T-cell (primary cell): ENCODE results near the gene DNAH6. TPM values are rescaled to one million over a fixed set of nuclear protein-coding genes. Genes with fewer than 3 reads are reported as not detected.
A peak's percentile ranks its signal among the peaks of the same experiment; 100 is the strongest.

Experiments used
- ATAC-seq, 4 experiments: fragments of 200-7000 bp in 3 of 4; fragments of 150-1000 bp in 1 of 4; cut with Tn5 transposase; replicated peaks in 1 of 4; 1 replicate in 3 of 4; 2 replicates in 1 of 4; pipeline ENCODE4 v1.10.0; 2021; ENCODE audit warnings: moderate library complexity in 3 of 4, mild to moderate bottlenecking in 2 of 4, moderate number of reproducible peaks in 1 of 4
- CTCF ChIA-PET, 2 donors: fragments of 300-600 bp; sonication (Branson Sonifier 250); formaldehyde crosslinking; loops; one replicate each; lab custom pipeline; 2022; ENCODE audit warnings: antibody characterized with exemption in 2 of 2; lab: Charles Lee
- POLR2A ChIA-PET, 2 donors: fragments of 300-600 bp; sonication (Branson Sonifier 250); formaldehyde crosslinking; loops; one replicate each; lab custom pipeline; 2022; ENCODE audit warnings: antibody characterized with exemption in 2 of 2; lab: Charles Lee
- DNase-seq, 35 experiments: peaks; one replicate each; pipeline versions ENCODE4 v3.0.0 to v3.0.0-alpha.2; 2013 to 2023
- H3K27ac ChIP-seq: one replicate; pipeline ENCODE4 v1.5.1; 2013; ENCODE audit warnings: low read length
- H3K27me3 ChIP-seq, 2 experiments: replicated peaks in 1 of 2; 1 replicate in 1 of 2; 2 replicates in 1 of 2; pipeline versions ENCODE4 v1.6.1 to v1.7.0; 2013; ENCODE audit warnings: low read length in 1 of 2, mixed read lengths in 1 of 2; ENCODE audit not compliant: control insufficient read depth in 2 of 2, insufficient read depth in 2 of 2; ENCODE audit errors: extremely low read depth in 1 of 2
- H3K36me3 ChIP-seq, 2 donors: 1 replicate in 1 of 2; 2 replicates in 1 of 2; pipeline versions ENCODE4 v1.6.1 to v1.7.0; 2013; ENCODE audit warnings: low read length in 1 of 2; ENCODE audit not compliant: control insufficient read depth in 2 of 2, insufficient read depth in 1 of 2; ENCODE audit errors: extremely low read depth in 1 of 2
- H3K4me1 ChIP-seq, 2 experiments: 1 replicate in 1 of 2; 2 replicates in 1 of 2; pipeline versions ENCODE4 v1.6.1 to v1.7.0; 2013; ENCODE audit warnings: low read length in 2 of 2, mixed read lengths in 1 of 2; ENCODE audit not compliant: insufficient read depth in 2 of 2, control insufficient read depth in 1 of 2; ENCODE audit errors: extremely low read depth in 1 of 2
- H3K4me3 ChIP-seq, 2 donors: 1 replicate in 1 of 2; 2 replicates in 1 of 2; pipeline versions ENCODE4 v1.5.1 to v1.7.0; 2013; ENCODE audit warnings: mild to moderate bottlenecking in 2 of 2, low read length in 1 of 2, moderate library complexity in 1 of 2; ENCODE audit not compliant: control insufficient read depth in 1 of 2; ENCODE audit errors: extremely low read depth in 1 of 2
- H3K9me3 ChIP-seq: 2 replicates; pipeline ENCODE4 v1.7.0; 2013
- H3K27ac Mint-ChIP-seq, 2 donors: one replicate each; pipeline ENCODE4 v1.8.0; 2020 to 2021; ENCODE audit warnings: mild to moderate bottlenecking in 2 of 2, mixed read lengths in 2 of 2
- H3K27me3 Mint-ChIP-seq, 2 donors: one replicate each; pipeline ENCODE4 v1.8.0; 2021 to 2022; ENCODE audit warnings: mixed read lengths in 2 of 2
- H3K36me3 Mint-ChIP-seq: one replicate; pipeline ENCODE4 v1.8.0; 2021; ENCODE audit warnings: mixed read lengths
- H3K4me1 Mint-ChIP-seq, 3 donors: one replicate each; pipeline ENCODE4 v1.8.0; 2020 to 2022; ENCODE audit warnings: mixed read lengths in 3 of 3, mild to moderate bottlenecking in 1 of 3
- H3K4me3 Mint-ChIP-seq, 3 donors: one replicate each; pipeline ENCODE4 v1.8.0; 2020 to 2022; ENCODE audit warnings: mild to moderate bottlenecking in 3 of 3, mixed read lengths in 3 of 3, moderate library complexity in 3 of 3
- H3K9me3 Mint-ChIP-seq, 3 donors: one replicate each; pipeline ENCODE4 v1.8.0; 2020 to 2022; ENCODE audit warnings: mixed read lengths in 3 of 3
- WGBS: methylation state at CpG from one replicate; pipeline ENCODE4 v1.1.5; 2013; ENCODE audit warnings: missing lambda C conversion rate; ENCODE audit not compliant: insufficient coverage; 5-methylcytosine and 5-hydroxymethylcytosine counted together
- total RNA-seq, 35 experiments: library from RNA in 6 of 35; stranded (reverse) in 6 of 35; fragments of 120-200 nt in 1 of 35; gene quantifications; one replicate each; pipeline versions ENCODE4 v1.2.1 to v1.2.4 and lab custom pipeline; 2013 to 2026

Gene DNAH6
- total RNA-seq, 5 donors from 2014 or later (not counting 1 experiment from before 2014, with no cell fraction given): 0.44 to 2.0 (median 1.2) TPM

DNA sequence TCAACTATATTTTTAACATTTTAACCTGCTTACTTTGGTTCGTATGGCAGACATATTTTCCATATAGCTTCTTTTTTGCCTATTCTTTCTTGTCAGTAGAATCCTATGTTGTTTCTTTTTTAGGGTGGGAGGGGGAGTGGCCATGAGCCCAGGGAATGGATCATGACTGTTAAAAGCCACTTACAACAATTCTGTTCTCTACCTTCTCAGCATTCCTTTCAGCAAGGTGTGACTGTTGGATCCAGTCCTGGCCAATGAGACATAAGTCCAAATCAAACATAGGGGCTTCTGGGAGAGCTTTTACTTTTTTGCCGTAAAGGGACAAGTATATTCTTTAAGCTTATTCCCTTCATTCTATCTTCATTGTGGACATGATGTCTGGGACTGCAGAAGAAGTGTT, 25.0 kb upstream of the DNAH6 start:
- CTCF ChIA-PET: interaction anchor here in 1 of 2 donors (0.5 to 2.6 kb wide), 2 partner anchors 9 to 435 kb away, joined by 3 to 14 read pairs; no protein-coding TSS in a partner anchor
- no peaks in the 10 kb centered on the region for H3K27me3 Mint-ChIP-seq
- POLR2A ChIA-PET: interaction anchor here (0.5 to 0.7 kb wide), 2 partner anchors 519 to 832 kb away, joined by 3 read pairs; no protein-coding TSS in a partner anchor

DNA sequence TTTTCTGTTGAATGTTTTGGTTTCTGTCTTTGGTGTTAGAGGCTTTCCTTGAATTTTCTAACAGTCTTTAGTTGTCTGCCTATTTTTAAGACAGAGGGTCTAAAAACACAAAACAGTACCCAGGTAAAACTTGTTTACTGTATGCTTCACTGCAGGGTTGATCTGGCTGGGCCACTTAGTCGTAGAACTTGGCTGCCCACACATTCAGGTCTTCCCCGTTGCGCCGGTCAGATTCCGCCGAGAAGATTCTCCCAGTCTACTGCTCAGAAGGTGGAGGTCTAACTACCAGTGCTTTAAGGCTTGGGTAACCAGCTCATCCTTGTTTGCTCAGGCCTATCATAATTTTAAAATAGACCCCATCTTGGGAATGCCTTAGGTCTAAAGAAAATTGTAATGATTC, 24.6 kb upstream of the DNAH6 start:
- Mint-ChIP-seq H3K4me3 (no peak overlapping the region), H3K27me3 (no peaks in the 10 kb centered on the region), H3K27ac (no peak overlapping the region)

More for the DNA sequence above, 25.0 kb upstream of the DNAH6 start:
- no peaks in the 10 kb centered on the region for H3K27me3 ChIP-seq
- no peaks in the 10 kb centered on the region for H3K36me3 ChIP-seq
- no peak overlapping the region for H3K4me3 Mint-ChIP-seq
- H3K36me3 Mint-ChIP-seq: peaks cover 3% of the 10 kb centered on the region
- H3K27ac ChIP-seq: no peak overlapping the region
- H3K9me3 ChIP-seq: no peaks in the 10 kb centered on the region
- DNase-seq: no peak
- H3K4me3 ChIP-seq: no peak overlapping the region
- H3K9me3 Mint-ChIP-seq: no peaks in the 10 kb centered on the region
- H3K27ac Mint-ChIP-seq: no peak overlapping the region
- WGBS: no CpG with 5 or more reads among the region's 2 CpGs
- no peak for ATAC-seq
- peaks cover 6 to 8% (median 7%) of the 10 kb centered on the region in 3 donors for H3K4me1 Mint-ChIP-seq
- peaks cover 2 to 4% of the 10 kb centered on the region in 2 experiments for H3K4me1 ChIP-seq

DNA sequence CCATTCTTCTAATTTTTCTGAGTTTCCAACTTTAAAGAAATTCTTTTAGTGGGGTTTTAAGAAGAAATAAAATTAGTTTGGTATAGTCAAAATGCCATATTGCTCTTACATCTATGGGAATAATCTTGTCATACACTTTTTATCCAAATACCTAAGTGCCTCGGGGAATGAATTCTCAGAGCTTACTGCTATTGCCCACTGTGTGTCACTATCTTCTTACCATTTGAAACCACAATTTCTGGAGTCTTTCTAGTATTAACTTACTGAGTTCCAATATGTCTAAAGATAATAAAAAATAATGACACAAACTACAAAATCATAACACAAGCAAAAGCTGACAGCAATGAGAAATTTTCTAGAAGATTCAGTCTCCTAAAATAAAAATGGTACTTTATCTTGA, 23.7 kb upstream of the DNAH6 start:
- H3K9me3 ChIP-seq: no peaks in the 10 kb centered on the region
- no peak overlapping the region for H3K27ac ChIP-seq
- POLR2A ChIA-PET: interaction anchor here in 1 of 2 donors (0.6 kb wide), 1 partner anchor 27 kb away, joined by 3 read pairs; no protein-coding TSS in a partner anchor
- ATAC-seq: no peak
- peaks cover 3% of the 10 kb centered on the region for H3K36me3 Mint-ChIP-seq
- H3K4me1 Mint-ChIP-seq: peaks cover 7 to 10% (median 7%) of the 10 kb centered on the region in 3 donors
- H3K27ac Mint-ChIP-seq: no peak overlapping the region
- H3K4me1 ChIP-seq: peaks cover 2 to 4% of the 10 kb centered on the region in 2 experiments
- CTCF ChIA-PET: interaction anchor here in 1 of 2 donors (2.6 kb wide), 1 partner anchor 433 kb away, joined by 14 read pairs; no protein-coding TSS in a partner anchor
- H3K4me3 Mint-ChIP-seq: no peak overlapping the region
- H3K9me3 Mint-ChIP-seq: no peaks in the 10 kb centered on the region
- no peak for DNase-seq
- WGBS: no CpG with 5 or more reads among the region's 1 CpG
- no peaks in the 10 kb centered on the region for H3K27me3 ChIP-seq
- H3K36me3 ChIP-seq: no peaks in the 10 kb centered on the region
- no peak overlapping the region for H3K4me3 ChIP-seq
- H3K27me3 Mint-ChIP-seq: no peaks in the 10 kb centered on the region

More for the DNA sequence above, 24.6 kb upstream of the DNAH6 start:
- 90% methylated on average over 6 of the region's 6 CpGs for WGBS
- no peak for ATAC-seq
- Histone ChIP-seq H3K9me3 (no peaks in the 10 kb centered on the region), H3K4me1 (peaks cover 2 to 4% of the 10 kb centered on the region in 2 experiments), H3K4me3 (no peak overlapping the region), H3K36me3 (no peaks in the 10 kb centered on the region), H3K27me3 (no peaks in the 10 kb centered on the region), H3K27ac (no peak overlapping the region)
- Mint-ChIP-seq H3K36me3 (peaks cover 3% of the 10 kb centered on the region), H3K9me3 (no peaks in the 10 kb centered on the region), H3K4me1 (peaks cover 6 to 8% (median 7%) of the 10 kb centered on the region in 3 donors)
- ChIA-PET POLR2A (no interaction called here), CTCF (interaction anchor here in 1 of 2 donors (0.5 to 2.6 kb wide), 2 partner anchors 9 to 434 kb away, joined by 3 to 14 read pairs; no protein-coding TSS in a partner anchor)
- DNase-seq: no peak

DNA sequence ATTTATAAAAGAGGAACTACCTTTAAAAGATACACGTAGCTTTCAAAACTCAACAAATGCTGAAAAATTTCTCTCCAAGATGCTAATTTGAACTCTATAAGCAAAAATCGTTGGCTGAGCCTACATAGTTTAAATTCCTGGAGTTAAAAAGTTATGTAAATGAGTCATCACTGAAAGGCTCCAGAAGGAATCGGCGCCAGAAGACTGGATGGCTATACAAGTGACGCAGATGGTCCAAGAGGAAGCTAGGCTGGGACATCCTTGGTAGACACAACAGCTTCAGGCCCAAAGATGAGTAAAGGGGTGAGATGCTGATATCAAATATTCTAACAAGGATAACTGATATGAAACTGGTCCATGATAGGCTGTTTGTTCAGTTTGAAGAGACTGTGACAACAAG, 22.8 kb upstream of the DNAH6 start:
- no peak overlapping the region for H3K4me3 ChIP-seq
- H3K4me1 ChIP-seq: peaks cover 4 to 8% of the 10 kb centered on the region in 2 experiments
- no peaks in the 10 kb centered on the region for H3K9me3 ChIP-seq
- 100% methylated on average over 3 of the region's 5 CpGs for WGBS
- no peaks in the 10 kb centered on the region for H3K9me3 Mint-ChIP-seq
- no peak overlapping the region for H3K27ac Mint-ChIP-seq
- ChIA-PET CTCF (interaction anchor here in 1 of 2 donors (0.6 kb wide), 1 partner anchor 1537 kb away, joined by 3 read pairs; no protein-coding TSS in a partner anchor), POLR2A (interaction anchor here in 1 of 2 donors (0.7 kb wide), 1 partner anchor 9 kb away, joined by 3 read pairs; no protein-coding TSS in a partner anchor)
- H3K27me3 Mint-ChIP-seq: no peaks in the 10 kb centered on the region
- H3K4me1 Mint-ChIP-seq: peaks cover 13 to 18% (median 14%) of the 10 kb centered on the region in 3 donors
- no peaks in the 10 kb centered on the region for H3K27me3 ChIP-seq
- peaks cover 1% of the 10 kb centered on the region for H3K36me3 Mint-ChIP-seq
- no peaks in the 10 kb centered on the region for H3K36me3 ChIP-seq
- no peak for DNase-seq
- no peak overlapping the region for H3K27ac ChIP-seq
- no peak for ATAC-seq
- H3K4me3 Mint-ChIP-seq: no peak overlapping the region

- Histone ChIP-seq H3K9me3 (no peaks in the 10 kb centered on the region), H3K36me3 (no peaks in the 10 kb centered on the region), H3K27me3 (no peaks in the 10 kb centered on the region), H3K4me3 (no peak overlapping the region), H3K4me1 (peaks cover 4 to 10% of the 10 kb centered on the region in 2 experiments), H3K27ac (no peak overlapping the region)
- Mint-ChIP-seq H3K4me3 (no peak overlapping the region), H3K27me3 (no peaks in the 10 kb centered on the region), H3K27ac (no peak overlapping the region), H3K36me3 (no peaks in the 10 kb centered on the region), H3K4me1 (peaks cover 13 to 18% (median 16%) of the 10 kb centered on the region in 3 donors), H3K9me3 (no peaks in the 10 kb centered on the region)
- no peak for DNase-seq
- WGBS: 63% methylated on average over 1 of the region's 4 CpGs
- POLR2A ChIA-PET: no interaction called here
- CTCF ChIA-PET: no interaction called here
- no peak for ATAC-seq
Measured at GRCh38 chr2:84494070-84494469, 22.2 kb upstream of the DNAH6 start.

DNA sequence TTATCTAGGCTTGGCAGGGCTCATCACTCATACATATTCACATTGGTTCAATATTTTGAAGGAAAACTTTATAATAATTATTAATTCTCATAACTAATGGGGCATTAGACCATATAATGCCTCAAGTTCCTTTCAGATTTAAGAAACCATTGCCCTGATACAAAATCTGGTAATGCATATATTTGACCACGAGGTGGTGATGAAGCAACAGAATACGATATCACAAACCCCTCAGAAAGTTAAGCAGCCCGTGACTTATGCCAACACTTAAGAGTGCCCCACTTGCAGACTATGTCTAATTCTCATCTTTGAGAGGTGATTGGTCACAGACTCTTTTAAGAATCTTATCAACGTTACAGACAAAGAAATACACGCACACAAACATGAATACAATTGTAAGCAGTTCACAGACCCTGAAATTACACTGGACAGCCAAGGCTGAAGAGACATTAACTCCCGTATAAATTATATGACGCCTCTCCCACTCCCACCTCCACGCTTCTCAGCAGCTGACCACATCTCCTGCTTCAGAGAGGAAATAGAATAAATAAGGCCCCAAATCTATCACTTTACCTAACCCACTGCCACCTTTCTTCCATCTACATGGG, 20.7 kb upstream of the DNAH6 start:
- peaks cover 0 to 3% (median 0%) of the 10 kb centered on the region in 3 donors for H3K9me3 Mint-ChIP-seq
- H3K27me3 Mint-ChIP-seq: no peaks in the 10 kb centered on the region
- H3K36me3 ChIP-seq: no peaks in the 10 kb centered on the region
- ChIA-PET CTCF (no interaction called here), POLR2A (no interaction called here)
- H3K4me1 Mint-ChIP-seq: peaks cover 15 to 18% (median 18%) of the 10 kb centered on the region in 3 donors
- H3K36me3 Mint-ChIP-seq: no peaks in the 10 kb centered on the region
- ATAC-seq (peak; percentile 84 to 96 (median 92)), DNase-seq (peak in 22 of 35 experiments; percentile 7 to 86 (median 26))
- no peaks in the 10 kb centered on the region for H3K9me3 ChIP-seq
- peaks cover 4 to 10% of the 10 kb centered on the region in 2 experiments for H3K4me1 ChIP-seq
- no peak overlapping the region for H3K4me3 ChIP-seq
- H3K27ac ChIP-seq: no peak overlapping the region
- no peaks in the 10 kb centered on the region for H3K27me3 ChIP-seq
- H3K27ac Mint-ChIP-seq: peak overlapping the region; percentile 68 to 72
- no peak overlapping the region for H3K4me3 Mint-ChIP-seq
- WGBS: 41% methylated on average over 5 of the region's 8 CpGs
